ENCODE data around the gene TPH2.

The TPH2 gene

DNA sequence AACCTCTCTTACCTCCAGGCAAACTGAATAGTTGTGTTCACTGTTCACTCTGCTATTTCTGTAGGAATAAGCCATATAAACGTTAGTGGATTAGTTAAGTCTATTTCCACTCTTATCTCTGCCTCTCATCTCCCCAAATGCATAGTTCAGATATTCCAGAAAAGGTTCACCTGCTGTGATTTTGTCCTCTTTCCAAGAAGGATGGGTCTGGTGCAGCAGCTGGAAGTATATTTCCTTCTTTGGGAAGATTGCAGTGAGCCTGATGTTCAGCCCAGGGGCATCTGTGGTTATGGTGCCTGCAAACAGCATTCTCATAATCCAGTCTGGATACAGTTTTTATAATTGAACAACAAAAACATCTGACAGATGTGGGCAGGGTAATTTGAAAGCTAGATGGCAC lies 97.7 kb downstream of the TPH2 start:
- Mint-ChIP-seq H3K36me3 (ENCODE audit: low read depth) (no peaks in the 10 kb centered on the region), H3K27ac (no peak overlapping the region), H3K4me3 (no peak overlapping the region), H3K27me3 (peaks cover 7% of the 10 kb centered on the region), H3K4me1 (ENCODE audit: low read depth) (no peaks in the 10 kb centered on the region), H3K9me3 (peaks cover 4% of the 10 kb centered on the region)

DNA sequence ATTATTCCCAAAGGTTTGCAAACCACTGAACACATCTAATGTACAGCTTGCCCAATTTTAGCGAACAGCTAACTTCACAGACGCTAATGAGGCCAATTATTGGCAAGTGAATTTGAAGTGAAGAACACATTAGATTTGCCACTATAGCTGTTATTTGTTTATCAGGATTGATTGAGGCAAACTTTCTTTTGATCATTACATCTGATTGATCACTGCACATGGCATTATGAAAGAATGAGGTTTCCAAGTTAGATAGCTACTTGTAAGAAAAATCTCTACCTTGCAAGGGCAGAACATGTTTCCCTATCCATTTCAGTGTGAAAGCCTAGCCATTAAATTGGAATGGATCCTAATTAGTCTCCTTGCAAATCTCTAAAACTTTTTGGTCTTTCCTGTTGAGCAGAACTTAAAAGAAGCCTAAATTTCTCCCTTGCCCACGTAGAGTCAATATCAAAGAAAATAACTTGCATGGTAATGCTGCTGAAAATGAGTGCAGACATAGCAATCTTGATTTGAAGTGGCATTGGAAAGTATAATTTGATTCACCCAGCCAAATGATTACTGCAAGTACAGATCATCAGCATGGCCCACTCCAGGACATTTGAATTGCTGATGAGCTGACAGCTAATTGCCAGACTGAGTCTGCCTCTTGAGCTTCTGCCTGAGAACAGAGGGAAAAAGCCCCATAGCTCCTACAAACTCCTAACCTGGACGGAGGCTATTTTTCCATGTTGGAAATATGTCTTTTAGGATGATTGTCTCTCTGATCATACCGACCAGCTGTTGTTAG lies 98.6 kb downstream of the TPH2 start:
- H3K27ac Mint-ChIP-seq = no peak overlapping the region
- H3K27me3 Mint-ChIP-seq = peaks cover 7% of the 10 kb centered on the region
- peaks cover 4% of the 10 kb centered on the region for H3K9me3 Mint-ChIP-seq
- H3K36me3 Mint-ChIP-seq (ENCODE audit: low read depth) = no peaks in the 10 kb centered on the region
- H3K4me3 Mint-ChIP-seq = no peak overlapping the region
- no peaks in the 10 kb centered on the region for H3K4me1 Mint-ChIP-seq (ENCODE audit: low read depth)

DNA sequence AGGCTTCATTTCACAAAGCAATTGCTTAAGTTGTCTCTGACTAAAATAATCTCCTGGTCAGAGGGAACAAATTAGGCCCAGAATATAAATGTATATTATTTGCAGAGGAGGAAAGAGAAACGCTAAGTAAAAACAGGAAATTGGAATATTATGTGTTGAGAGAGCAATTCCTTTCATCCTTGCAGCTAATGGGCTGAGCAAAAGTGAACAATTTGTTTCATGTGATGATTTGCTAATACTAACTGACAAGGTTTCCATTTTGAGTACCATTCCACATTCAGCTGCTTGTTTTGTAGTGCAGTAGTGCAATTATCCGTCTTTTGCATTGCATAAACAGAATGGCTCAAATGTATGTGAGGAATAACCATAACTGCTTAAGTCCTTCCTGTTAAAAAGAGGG lies 103.2 kb downstream of the TPH2 start:
- no peak overlapping the region for H3K27ac Mint-ChIP-seq
- no peaks in the 10 kb centered on the region for H3K36me3 Mint-ChIP-seq (ENCODE audit: low read depth)
- no peak overlapping the region for H3K4me3 Mint-ChIP-seq
- no peaks in the 10 kb centered on the region for H3K4me1 Mint-ChIP-seq (ENCODE audit: low read depth)
- peaks cover 4% of the 10 kb centered on the region for H3K9me3 Mint-ChIP-seq
- H3K27me3 Mint-ChIP-seq = no peaks in the 10 kb centered on the region

DNA sequence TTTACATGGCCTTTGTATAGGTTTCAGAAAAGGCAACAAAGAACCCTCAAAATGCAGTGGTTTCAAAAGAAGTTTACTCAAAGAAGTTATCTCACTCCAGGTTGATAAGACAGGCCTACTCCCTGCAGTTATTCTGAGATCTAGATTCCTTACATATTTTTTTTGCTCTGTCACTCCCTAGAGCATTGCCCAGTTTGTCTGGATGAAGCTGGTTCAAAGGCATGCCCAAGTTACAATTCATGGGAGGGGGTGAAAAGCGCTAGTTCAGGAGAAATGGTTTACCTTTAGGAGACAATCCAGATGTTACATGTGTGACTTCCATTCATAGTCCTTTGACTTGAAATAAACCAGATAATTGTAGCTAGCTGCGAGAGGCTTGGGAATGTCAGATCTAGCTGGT lies 115.0 kb downstream of the TPH2 start:
- Mint-ChIP-seq H3K9me3 (no peaks in the 10 kb centered on the region), H3K27ac (no peak overlapping the region), H3K36me3 (ENCODE audit: low read depth) (no peaks in the 10 kb centered on the region), H3K4me1 (ENCODE audit: low read depth) (no peaks in the 10 kb centered on the region), H3K27me3 (peaks cover 6% of the 10 kb centered on the region), H3K4me3 (no peak overlapping the region)

DNA sequence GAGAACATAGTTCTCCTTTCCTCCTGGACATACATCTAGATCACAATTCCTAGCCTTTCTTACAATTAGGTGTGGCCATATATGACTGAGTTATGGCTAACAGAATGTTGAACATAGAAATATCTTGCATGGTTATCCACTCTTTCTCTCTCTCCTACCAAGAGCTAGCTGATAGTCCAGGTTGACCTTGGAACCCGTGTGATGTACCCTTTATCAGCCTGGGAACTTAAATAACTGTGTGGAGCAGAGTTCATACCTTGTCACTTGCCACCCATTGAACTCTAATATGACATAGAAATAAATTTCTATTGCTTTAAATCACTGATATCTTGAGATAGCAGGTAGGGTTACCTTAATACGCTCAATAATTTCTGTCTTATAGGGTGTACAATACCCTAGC lies 115.9 kb downstream of the TPH2 start:
- no peak overlapping the region for H3K4me3 Mint-ChIP-seq
- no peaks in the 10 kb centered on the region for H3K36me3 Mint-ChIP-seq (ENCODE audit: low read depth)
- no peaks in the 10 kb centered on the region for H3K4me1 Mint-ChIP-seq (ENCODE audit: low read depth)
- no peaks in the 10 kb centered on the region for H3K9me3 Mint-ChIP-seq
- no peak overlapping the region for H3K27ac Mint-ChIP-seq
- peaks cover 5% of the 10 kb centered on the region for H3K27me3 Mint-ChIP-seq

DNA sequence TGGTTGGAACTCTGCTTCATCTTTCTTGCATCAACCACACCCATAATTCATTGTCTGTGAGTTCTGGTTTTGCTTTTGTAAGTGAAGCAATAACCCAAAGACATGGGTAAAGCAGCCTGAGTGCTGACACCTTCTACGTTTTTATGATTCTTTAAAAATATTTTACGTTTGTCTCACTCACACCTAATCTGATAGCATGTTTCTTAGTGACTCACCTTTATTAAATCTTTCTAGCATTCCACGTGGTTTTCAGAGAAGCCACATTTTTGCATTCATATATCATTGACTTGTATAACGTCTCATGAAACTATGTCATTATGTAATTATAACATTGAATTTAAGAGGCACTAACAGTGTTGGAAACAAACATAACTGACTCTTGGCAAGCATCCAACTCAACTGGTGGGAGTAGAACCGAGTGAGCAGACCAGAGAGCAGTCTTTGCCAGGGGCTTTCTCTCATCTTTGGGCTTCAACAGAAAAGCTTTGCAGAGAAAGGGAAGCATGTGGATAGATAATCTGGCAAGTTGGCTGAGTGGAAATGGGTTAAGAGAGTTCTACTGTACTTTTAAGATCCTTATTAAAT lies 118.8 kb downstream of the TPH2 start:
- Mint-ChIP-seq H3K27ac (no peak overlapping the region), H3K4me1 (ENCODE audit: low read depth) (no peaks in the 10 kb centered on the region), H3K27me3 (peaks cover 5% of the 10 kb centered on the region), H3K4me3 (no peak overlapping the region), H3K36me3 (ENCODE audit: low read depth) (no peaks in the 10 kb centered on the region), H3K9me3 (no peaks in the 10 kb centered on the region)

DNA sequence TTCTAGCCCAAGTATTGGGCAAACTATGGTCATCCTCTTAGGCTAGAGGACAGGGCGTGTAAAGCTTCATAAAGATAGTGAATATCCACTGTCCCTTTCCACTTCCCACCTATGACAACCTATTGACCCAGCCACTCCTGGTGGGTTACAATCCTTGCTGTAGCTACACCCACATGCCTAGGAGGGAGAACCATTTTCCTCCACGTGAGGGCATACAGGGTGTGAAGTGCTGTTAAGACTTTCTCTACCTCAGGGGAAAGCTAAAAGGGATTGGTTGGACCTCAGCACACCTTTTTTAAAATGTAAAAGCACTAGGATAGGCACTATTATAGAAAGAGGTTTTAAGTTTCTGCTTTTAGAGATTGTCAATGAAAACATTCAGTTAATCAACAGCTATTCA lies 124.4 kb downstream of the TPH2 start:
- Mint-ChIP-seq H3K27me3 (peaks cover 3% of the 10 kb centered on the region), H3K4me1 (ENCODE audit: low read depth) (no peaks in the 10 kb centered on the region), H3K9me3 (no peaks in the 10 kb centered on the region), H3K27ac (no peak overlapping the region), H3K36me3 (ENCODE audit: low read depth) (no peaks in the 10 kb centered on the region), H3K4me3 (no peak overlapping the region)

DNA sequence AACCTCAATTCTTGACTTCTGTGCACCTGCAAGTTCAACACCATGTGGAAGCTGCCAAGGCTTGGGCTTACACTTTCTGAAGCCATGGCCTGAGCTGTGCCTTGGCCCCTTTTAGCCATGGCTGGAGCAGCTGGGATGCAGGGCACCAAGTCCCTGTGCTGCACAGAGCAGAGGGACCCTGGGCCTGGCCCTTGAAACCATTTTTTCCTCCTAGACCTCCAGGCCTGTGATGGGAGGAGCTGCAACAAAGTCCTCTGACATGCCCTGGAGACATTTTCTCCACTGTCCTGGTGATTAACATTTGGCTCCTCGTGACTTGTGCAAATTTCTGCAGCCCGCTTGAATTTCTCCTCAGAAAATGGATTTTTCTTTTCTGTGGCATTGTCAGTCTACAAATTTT lies 132.4 kb downstream of the TPH2 start:
- Mint-ChIP-seq H3K4me1 (ENCODE audit: low read depth) (no peaks in the 10 kb centered on the region), H3K27ac (no peak overlapping the region), H3K36me3 (ENCODE audit: low read depth) (peaks cover 6% of the 10 kb centered on the region), H3K9me3 (peaks cover 13% of the 10 kb centered on the region), H3K27me3 (no peaks in the 10 kb centered on the region), H3K4me3 (no peak overlapping the region)

DNA sequence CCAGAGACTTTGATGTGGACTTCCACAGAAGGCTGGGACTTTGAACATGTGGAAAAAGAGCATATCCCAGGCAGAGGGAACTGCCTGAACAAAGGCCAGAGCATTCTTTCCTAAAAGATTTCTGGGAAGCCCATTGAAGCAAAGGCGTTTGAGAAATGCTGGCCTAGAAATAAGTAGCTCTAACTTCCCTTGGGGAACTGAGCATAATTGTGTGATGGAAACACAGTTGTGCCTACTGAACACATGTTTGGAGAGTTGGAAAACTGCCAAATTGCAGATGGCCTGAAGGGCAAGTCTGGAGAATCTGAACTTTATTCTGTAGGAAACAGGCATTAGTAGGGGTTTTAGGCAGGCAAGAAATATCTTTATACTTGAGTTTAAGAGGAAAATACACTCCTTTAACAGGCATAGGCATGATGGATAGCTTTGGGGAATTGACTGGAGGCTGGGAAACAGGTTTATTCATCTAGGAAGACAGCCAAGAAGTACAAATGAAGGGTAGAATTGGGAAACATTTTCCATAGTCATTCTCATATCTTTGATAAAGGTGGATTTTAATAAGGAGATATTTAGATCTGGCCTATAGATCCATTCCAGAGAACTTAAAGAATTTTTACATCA lies 134.1 kb downstream of the TPH2 start:
- H3K4me1 Mint-ChIP-seq (ENCODE audit: low read depth) = no peaks in the 10 kb centered on the region
- H3K27me3 Mint-ChIP-seq = no peaks in the 10 kb centered on the region
- peaks cover 13% of the 10 kb centered on the region for H3K9me3 Mint-ChIP-seq
- no peak overlapping the region for H3K4me3 Mint-ChIP-seq
- peaks cover 6% of the 10 kb centered on the region for H3K36me3 Mint-ChIP-seq (ENCODE audit: low read depth)
- H3K27ac Mint-ChIP-seq = no peak overlapping the region

DNA sequence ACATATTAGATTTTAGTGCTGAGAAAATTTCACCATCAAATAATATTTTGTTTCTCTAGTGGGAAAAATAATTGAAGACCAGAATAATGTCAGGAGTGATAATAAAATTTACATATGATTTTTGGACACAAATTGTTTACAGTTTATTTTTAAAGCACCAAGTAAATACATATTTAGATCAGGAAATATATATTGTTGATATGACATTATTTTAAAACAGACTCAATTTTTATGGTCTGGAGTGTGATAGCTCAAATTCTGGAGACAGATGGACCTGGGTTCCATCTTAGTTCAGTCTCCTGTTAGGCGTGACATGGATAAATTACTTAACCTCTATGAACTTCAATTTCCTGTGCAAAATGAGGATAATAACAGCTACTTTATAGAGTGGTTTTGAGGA lies 135.4 kb downstream of the TPH2 start:
- no peak overlapping the region for H3K4me3 Mint-ChIP-seq
- peaks cover 13% of the 10 kb centered on the region for H3K9me3 Mint-ChIP-seq
- no peaks in the 10 kb centered on the region for H3K4me1 Mint-ChIP-seq (ENCODE audit: low read depth)
- H3K36me3 Mint-ChIP-seq (ENCODE audit: low read depth) = peaks cover 6% of the 10 kb centered on the region
- H3K27me3 Mint-ChIP-seq = no peaks in the 10 kb centered on the region
- H3K27ac Mint-ChIP-seq = no peak overlapping the region

DNA sequence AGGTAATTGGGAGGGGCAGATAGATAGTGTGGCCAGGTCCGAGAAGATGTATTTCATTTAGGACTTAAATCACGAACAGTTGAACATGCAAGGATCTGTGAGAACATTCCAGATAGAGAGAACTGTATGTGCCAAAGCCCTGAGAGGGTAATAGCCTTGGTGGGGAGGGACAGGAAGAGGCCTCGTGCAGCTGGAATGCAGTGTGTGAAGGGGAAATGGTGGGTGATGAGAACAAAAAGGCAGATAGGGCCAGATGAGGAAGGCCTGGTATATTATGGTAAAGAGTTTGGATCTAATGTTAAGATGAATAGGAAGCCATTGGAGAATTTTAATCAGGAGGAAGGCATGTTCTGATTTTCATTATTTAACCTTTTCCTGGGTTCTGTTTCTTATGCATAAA lies 136.3 kb downstream of the TPH2 start:
- H3K36me3 Mint-ChIP-seq (ENCODE audit: low read depth) = peaks cover 6% of the 10 kb centered on the region
- H3K27me3 Mint-ChIP-seq = no peaks in the 10 kb centered on the region
- no peak overlapping the region for H3K4me3 Mint-ChIP-seq
- H3K9me3 Mint-ChIP-seq = peaks cover 13% of the 10 kb centered on the region
- no peaks in the 10 kb centered on the region for H3K4me1 Mint-ChIP-seq (ENCODE audit: low read depth)
- H3K27ac Mint-ChIP-seq = no peak overlapping the region

DNA sequence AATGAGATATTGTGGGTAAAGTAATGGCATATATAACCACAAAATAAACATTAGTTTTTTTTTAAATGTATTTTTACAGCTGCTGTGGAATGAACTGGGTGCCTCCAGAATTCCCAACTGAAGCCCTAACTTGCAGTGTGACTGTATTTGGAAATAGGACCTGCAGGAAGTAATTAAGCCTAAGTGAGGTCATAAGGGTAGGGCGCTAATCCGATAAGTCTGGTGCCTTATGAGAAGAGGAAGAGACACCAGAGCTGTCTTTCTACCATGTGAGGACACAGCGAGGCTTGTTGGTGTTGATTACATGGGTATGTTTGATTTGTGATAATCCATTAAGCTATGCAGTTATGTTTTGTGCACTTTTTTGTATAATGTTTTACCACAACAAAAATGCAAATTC lies 136.8 kb downstream of the TPH2 start:
- Mint-ChIP-seq H3K27ac (no peak overlapping the region), H3K27me3 (no peaks in the 10 kb centered on the region), H3K4me3 (no peak overlapping the region), H3K9me3 (peaks cover 9% of the 10 kb centered on the region), H3K4me1 (ENCODE audit: low read depth) (no peaks in the 10 kb centered on the region), H3K36me3 (ENCODE audit: low read depth) (peaks cover 6% of the 10 kb centered on the region)

DNA sequence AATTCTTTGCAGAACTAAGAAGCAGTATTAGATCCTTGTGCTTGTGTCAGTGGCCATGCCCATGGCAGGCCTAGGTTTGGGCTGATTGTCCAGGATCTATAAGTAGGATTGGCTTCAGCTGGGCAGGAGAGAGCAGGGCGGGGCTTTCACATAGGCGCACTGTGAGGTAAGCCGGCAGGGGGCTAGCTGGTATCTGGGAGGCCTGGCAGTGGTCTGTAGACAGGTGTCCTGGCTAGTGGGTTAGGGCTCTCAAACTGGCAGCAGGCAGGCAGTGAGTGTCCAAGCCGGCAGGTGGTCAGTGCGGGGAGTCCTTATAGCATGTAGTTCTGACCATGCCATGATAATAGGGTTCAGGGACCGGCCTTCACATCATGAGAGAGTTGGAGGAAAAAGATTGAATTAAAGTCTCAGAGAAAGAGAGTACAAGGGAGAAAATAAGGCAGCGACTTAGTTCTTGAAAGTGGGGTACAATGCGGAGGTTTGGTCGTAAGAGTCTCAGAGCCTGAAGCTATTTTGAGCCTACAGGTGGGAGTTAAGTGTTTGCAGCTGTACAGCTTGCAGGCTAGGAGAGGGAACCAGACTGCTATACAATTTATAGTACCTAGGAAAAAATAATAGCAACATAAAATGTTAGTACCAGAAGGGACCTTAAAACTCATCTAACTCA lies 137.4 kb downstream of the TPH2 start:
- Mint-ChIP-seq H3K4me3 (no peak overlapping the region), H3K9me3 (peaks cover 9% of the 10 kb centered on the region), H3K27ac (no peak overlapping the region), H3K27me3 (peaks cover 3% of the 10 kb centered on the region), H3K4me1 (ENCODE audit: low read depth) (no peaks in the 10 kb centered on the region), H3K36me3 (ENCODE audit: low read depth) (peaks cover 6% of the 10 kb centered on the region)

DNA sequence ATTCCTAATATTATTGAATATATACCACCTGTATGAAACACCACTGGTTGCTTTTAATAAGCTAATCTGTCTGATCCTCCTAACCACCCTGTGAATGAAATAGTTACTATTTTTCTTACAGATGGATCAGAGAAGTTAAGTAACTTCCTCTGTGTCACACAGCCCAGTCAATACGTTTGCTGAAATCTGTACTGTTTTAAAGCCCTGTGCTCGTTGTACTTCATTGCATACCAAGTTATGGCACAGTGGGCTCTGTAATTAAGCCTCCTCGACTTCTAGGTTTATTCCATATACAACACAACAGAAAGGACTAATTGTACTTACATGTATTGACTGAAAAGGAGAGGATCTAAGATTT lies 137.9 kb downstream of the TPH2 start:
- peaks cover 2% of the 10 kb centered on the region for H3K36me3 Mint-ChIP-seq (ENCODE audit: low read depth)
- no peaks in the 10 kb centered on the region for H3K4me1 Mint-ChIP-seq (ENCODE audit: low read depth)
- H3K27me3 Mint-ChIP-seq = peaks cover 3% of the 10 kb centered on the region
- no peak overlapping the region for H3K27ac Mint-ChIP-seq
- H3K4me3 Mint-ChIP-seq = no peak overlapping the region
- peaks cover 6% of the 10 kb centered on the region for H3K9me3 Mint-ChIP-seq

DNA sequence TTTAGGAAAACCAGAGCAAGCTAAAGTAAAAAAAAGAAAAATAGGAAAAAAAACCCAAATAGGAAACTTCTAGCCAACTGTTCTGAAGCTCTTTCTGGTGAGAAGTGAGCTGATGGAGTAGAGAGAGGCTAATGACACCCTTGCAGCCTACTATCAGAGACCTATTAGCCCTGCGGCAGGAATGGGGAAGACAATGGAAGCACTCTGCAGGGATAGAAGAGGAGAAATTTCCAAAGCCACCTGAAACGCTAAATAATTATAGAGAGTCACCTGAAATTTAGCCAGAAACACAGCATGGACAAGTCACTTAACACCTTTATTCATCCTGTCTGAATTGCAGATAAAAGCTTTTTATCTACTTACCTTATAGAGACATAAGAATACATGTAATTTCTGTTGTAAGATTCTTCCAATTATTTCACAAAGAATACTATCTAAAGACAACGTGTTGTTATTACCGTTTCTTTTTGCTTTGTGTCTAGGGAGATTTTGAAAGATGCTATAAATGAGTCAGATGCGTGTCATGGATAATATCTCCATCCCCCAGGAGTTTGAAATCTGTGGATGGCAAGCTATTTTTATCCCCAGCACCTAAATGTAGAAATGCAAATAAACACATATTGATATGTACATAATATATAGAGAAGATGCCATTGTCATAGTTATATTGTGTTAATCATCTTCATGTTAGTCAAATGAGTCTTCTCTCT lies 138.6 kb downstream of the TPH2 start:
- Mint-ChIP-seq H3K27me3 (peaks cover 3% of the 10 kb centered on the region), H3K9me3 (peaks cover 4% of the 10 kb centered on the region), H3K4me3 (no peak overlapping the region), H3K36me3 (ENCODE audit: low read depth) (no peaks in the 10 kb centered on the region), H3K27ac (no peak overlapping the region), H3K4me1 (ENCODE audit: low read depth) (no peaks in the 10 kb centered on the region)

Data from stimulated activated naive CD8-positive, alpha-beta T cell treated with anti-CD3 and anti-CD28 coated beads, Interleukin-15, Interleukin-2, amounts not matched to agents 100 ng/mL and 50 ng/mL, for 24 hours (primary cell).